GM06990 (cell line): ENCODE data around the gene MEX3C.

ENCODE experiments used
- DNase-seq: peaks from one replicate; pipeline ENCODE4 v3.0.0-alpha.2; 2011; ENCODE audit not compliant: insufficient read length; ENCODE audit errors: extremely low read depth
- H3K27me3 ChIP-seq: replicated peaks from 2 replicates; pipeline ENCODE4 v1.6.0; 2011; ENCODE audit warnings: low read length; ENCODE audit not compliant: control insufficient read depth, insufficient read depth
- H3K36me3 ChIP-seq: 2 replicates; pipeline ENCODE4 v1.5.1; 2011; ENCODE audit warnings: low read length; ENCODE audit not compliant: control insufficient read depth, insufficient read depth
- H3K4me3 ChIP-seq: replicated peaks from 2 replicates; pipeline ENCODE4 v1.5.1; 2011; ENCODE audit warnings: low read depth, mild to moderate bottlenecking, control low read depth, low read length
- CTCF ChIP-seq: IDR thresholded peaks from 2 replicates; pipeline ENCODE4 v1.5.1; 2011; ENCODE audit warnings: low read length, control low read depth, mild to moderate bottlenecking, inconsistent platforms; ENCODE audit not compliant: insufficient read depth, poor library complexity, severe bottlenecking

Gene MEX3C

GRCh38 chr18:51188024-51188701 lies 9.3 kb downstream of the MEX3C start:
- peak; percentile 62 for DNase-seq
- peaks cover 1% of the 10 kb centered on the region for H3K36me3 ChIP-seq
- peak overlapping the region; percentile 1; the same call in 1 of the 2 replicates for H3K4me3 ChIP-seq
- no peak for TF ChIP-seq CTCF
- no peaks in the 10 kb centered on the region for H3K27me3 ChIP-seq

GRCh38 chr18:51185075-51185474 lies 12.4 kb downstream of the MEX3C start:
- peaks cover 1% of the 10 kb centered on the region for H3K36me3 ChIP-seq
- TF ChIP-seq CTCF, result no peak
- no peak for DNase-seq
- H3K4me3 ChIP-seq, result no peak overlapping the region
- H3K27me3 ChIP-seq, result no peaks in the 10 kb centered on the region

- DNase-seq, result no peak
- Histone ChIP-seq H3K4me3 (no peak overlapping the region), H3K36me3 (peaks cover 1% of the 10 kb centered on the region), H3K27me3 (no peaks in the 10 kb centered on the region)
- TF ChIP-seq CTCF, result no peak
Measured at GRCh38 chr18:51184091-51184457, 13.4 kb downstream of the MEX3C start.

GRCh38 chr18:51183372-51184090 lies 13.9 kb downstream of the MEX3C start:
- no peak for TF ChIP-seq CTCF
- no peak for DNase-seq
- H3K27me3 ChIP-seq, result no peaks in the 10 kb centered on the region
- H3K36me3 ChIP-seq, result peaks cover 1% of the 10 kb centered on the region
- no peak overlapping the region for H3K4me3 ChIP-seq

- Histone ChIP-seq H3K36me3 (peaks cover 1% of the 10 kb centered on the region), H3K4me3 (no peak overlapping the region), H3K27me3 (no peaks in the 10 kb centered on the region)
- no peak for TF ChIP-seq CTCF
- DNase-seq, result no peak
Measured at GRCh38 chr18:51182824-51183223, 14.7 kb downstream of the MEX3C start.
